ENCODE data around the gene BABAM2. TPM values are rescaled to one million over a fixed set of nuclear protein-coding genes. Genes with fewer than 3 reads are reported as not detected.

Gene BABAM2
- total and polyA plus RNA-seq, 2 experiments from 2014 or later, result 17.8 to 21.5 TPM

DNA sequence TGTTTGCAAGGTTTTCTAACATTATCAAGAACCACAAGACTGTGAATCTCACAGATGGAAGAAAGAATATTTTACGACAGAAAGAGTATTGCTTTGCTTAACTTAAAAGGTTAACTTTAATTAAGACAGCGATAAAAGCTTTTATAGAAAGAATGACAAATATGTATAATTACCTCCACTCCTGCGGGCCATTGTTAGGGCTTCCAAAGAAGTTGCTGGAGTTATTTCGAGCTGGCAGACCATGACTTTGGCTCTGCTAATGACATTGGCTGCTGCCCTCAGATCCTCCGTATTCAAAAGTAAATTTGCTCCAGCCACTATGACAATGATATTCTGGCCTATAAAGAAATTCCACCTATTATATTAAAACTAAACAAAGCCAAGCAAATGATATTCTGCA, 47.6 kb upstream of the BABAM2 start:
- Mint-ChIP-seq H3K27me3 (ENCODE audit: insufficient read depth, low read depth, poor library complexity) (peaks cover 2% of the 10 kb centered on the region), H3K36me3 (ENCODE audit: low read depth) (no peaks in the 10 kb centered on the region), H3K9me3 (no peaks in the 10 kb centered on the region), H3K4me3 (no peak overlapping the region), H3K4me1 (no peaks in the 10 kb centered on the region), H3K27ac (no peak overlapping the region)
- H3K4me2 ChIP-seq, result no peak overlapping the region
- DNase-seq (ENCODE audit: low spot score), result no peak
- TF ChIP-seq NANOG (IDR thresholded peaks at IDR 0.05; ENCODE audit: borderline replicate concordance) (no peak), STAT1 (IDR thresholded peaks at IDR 0.05; ENCODE audit: unreplicated experiment) (no peak), ZNF331 (CRISPR knock-in tag; IDR thresholded peaks at IDR 0.05; ENCODE audit: low read depth) (no peak), POLR2AphosphoS5 (IDR thresholded peaks at IDR 0.05; ENCODE audit: low read depth) (no peak), CREB1 (CRISPR knock-in tag; IDR thresholded peaks at IDR 0.05; ENCODE audit: low read depth) (no peak), JUNB (IDR thresholded peaks at IDR 0.05; ENCODE audit: unreplicated experiment) (no peak), EZH2phosphoT487 (IDR thresholded peaks at IDR 0.05; ENCODE audit: unreplicated experiment) (no peak)
- TF ChIP-seq, protein P1, sequence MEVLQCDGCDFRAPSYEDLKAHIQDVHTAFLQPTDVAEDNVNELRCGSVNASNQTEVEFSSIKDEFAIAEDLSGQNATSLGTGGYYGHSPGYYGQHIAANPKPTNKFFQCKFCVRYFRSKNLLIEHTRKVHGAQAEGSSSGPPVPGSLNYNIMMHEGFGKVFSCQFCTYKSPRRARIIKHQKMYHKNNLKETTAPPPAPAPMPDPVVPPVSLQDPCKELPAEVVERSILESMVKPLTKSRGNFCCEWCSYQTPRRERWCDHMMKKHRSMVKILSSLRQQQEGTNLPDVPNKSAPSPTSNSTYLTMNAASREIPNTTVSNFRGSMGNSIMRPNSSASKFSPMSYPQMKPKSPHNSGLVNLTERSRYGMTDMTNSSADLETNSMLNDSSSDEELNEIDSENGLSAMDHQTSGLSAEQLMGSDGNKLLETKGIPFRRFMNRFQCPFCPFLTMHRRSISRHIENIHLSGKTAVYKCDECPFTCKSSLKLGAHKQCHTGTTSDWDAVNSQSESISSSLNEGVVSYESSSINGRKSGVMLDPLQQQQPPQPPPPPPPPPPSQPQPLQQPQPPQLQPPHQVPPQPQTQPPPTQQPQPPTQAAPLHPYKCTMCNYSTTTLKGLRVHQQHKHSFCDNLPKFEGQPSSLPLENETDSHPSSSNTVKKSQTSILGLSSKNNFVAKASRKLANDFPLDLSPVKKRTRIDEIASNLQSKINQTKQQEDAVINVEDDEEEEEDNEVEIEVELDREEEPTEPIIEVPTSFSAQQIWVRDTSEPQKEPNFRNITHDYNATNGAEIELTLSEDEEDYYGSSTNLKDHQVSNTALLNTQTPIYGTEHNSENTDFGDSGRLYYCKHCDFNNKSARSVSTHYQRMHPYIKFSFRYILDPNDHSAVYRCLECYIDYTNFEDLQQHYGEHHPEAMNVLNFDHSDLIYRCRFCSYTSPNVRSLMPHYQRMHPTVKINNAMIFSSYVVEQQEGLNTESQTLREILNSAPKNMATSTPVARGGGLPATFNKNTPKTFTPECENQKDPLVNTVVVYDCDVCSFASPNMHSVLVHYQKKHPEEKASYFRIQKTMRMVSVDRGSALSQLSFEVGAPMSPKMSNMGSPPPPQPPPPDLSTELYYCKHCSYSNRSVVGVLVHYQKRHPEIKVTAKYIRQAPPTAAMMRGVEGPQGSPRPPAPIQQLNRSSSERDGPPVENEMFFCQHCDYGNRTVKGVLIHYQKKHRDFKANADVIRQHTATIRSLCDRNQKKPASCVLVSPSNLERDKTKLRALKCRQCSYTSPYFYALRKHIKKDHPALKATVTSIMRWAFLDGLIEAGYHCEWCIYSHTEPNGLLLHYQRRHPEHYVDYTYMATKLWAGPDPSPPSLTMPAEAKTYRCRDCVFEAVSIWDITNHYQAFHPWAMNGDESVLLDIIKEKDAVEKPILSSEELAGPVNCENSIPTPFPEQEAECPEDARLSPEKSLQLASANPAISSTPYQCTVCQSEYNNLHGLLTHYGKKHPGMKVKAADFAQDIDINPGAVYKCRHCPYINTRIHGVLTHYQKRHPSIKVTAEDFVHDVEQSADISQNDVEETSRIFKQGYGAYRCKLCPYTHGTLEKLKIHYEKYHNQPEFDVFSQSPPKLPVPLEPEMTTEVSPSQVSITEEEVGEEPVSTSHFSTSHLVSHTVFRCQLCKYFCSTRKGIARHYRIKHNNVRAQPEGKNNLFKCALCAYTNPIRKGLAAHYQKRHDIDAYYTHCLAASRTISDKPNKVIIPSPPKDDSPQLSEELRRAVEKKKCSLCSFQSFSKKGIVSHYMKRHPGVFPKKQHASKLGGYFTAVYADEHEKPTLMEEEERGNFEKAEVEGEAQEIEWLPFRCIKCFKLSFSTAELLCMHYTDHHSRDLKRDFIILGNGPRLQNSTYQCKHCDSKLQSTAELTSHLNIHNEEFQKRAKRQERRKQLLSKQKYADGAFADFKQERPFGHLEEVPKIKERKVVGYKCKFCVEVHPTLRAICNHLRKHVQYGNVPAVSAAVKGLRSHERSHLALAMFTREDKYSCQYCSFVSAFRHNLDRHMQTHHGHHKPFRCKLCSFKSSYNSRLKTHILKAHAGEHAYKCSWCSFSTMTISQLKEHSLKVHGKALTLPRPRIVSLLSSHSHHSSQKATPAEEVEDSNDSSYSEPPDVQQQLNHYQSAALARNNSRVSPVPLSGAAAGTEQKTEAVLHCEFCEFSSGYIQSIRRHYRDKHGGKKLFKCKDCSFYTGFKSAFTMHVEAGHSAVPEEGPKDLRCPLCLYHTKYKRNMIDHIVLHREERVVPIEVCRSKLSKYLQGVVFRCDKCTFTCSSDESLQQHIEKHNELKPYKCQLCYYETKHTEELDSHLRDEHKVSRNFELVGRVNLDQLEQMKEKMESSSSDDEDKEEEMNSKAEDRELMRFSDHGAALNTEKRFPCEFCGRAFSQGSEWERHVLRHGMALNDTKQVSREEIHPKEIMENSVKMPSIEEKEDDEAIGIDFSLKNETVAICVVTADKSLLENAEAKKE (CRISPR knock-in tag; IDR thresholded peaks at IDR 0.05), result no peak
- TF ChIP-seq, protein P2, sequence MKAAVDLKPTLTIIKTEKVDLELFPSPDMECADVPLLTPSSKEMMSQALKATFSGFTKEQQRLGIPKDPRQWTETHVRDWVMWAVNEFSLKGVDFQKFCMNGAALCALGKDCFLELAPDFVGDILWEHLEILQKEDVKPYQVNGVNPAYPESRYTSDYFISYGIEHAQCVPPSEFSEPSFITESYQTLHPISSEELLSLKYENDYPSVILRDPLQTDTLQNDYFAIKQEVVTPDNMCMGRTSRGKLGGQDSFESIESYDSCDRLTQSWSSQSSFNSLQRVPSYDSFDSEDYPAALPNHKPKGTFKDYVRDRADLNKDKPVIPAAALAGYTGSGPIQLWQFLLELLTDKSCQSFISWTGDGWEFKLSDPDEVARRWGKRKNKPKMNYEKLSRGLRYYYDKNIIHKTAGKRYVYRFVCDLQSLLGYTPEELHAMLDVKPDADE (IDR thresholded peaks at IDR 0.05), result no peak
- TF ChIP-seq, protein P3, sequence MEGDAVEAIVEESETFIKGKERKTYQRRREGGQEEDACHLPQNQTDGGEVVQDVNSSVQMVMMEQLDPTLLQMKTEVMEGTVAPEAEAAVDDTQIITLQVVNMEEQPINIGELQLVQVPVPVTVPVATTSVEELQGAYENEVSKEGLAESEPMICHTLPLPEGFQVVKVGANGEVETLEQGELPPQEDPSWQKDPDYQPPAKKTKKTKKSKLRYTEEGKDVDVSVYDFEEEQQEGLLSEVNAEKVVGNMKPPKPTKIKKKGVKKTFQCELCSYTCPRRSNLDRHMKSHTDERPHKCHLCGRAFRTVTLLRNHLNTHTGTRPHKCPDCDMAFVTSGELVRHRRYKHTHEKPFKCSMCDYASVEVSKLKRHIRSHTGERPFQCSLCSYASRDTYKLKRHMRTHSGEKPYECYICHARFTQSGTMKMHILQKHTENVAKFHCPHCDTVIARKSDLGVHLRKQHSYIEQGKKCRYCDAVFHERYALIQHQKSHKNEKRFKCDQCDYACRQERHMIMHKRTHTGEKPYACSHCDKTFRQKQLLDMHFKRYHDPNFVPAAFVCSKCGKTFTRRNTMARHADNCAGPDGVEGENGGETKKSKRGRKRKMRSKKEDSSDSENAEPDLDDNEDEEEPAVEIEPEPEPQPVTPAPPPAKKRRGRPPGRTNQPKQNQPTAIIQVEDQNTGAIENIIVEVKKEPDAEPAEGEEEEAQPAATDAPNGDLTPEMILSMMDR (conservative IDR thresholded peaks at IDR 0.05; ENCODE audit: low read depth in 2 of 2), result no peak
- TF ChIP-seq, protein P4, sequence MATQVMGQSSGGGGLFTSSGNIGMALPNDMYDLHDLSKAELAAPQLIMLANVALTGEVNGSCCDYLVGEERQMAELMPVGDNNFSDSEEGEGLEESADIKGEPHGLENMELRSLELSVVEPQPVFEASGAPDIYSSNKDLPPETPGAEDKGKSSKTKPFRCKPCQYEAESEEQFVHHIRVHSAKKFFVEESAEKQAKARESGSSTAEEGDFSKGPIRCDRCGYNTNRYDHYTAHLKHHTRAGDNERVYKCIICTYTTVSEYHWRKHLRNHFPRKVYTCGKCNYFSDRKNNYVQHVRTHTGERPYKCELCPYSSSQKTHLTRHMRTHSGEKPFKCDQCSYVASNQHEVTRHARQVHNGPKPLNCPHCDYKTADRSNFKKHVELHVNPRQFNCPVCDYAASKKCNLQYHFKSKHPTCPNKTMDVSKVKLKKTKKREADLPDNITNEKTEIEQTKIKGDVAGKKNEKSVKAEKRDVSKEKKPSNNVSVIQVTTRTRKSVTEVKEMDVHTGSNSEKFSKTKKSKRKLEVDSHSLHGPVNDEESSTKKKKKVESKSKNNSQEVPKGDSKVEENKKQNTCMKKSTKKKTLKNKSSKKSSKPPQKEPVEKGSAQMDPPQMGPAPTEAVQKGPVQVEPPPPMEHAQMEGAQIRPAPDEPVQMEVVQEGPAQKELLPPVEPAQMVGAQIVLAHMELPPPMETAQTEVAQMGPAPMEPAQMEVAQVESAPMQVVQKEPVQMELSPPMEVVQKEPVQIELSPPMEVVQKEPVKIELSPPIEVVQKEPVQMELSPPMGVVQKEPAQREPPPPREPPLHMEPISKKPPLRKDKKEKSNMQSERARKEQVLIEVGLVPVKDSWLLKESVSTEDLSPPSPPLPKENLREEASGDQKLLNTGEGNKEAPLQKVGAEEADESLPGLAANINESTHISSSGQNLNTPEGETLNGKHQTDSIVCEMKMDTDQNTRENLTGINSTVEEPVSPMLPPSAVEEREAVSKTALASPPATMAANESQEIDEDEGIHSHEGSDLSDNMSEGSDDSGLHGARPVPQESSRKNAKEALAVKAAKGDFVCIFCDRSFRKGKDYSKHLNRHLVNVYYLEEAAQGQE (IDR thresholded peaks at IDR 0.05; ENCODE audit: unreplicated experiment), result no peak
- no peak for ATAC-seq
- no peaks in the 10 kb centered on the region for H3K79me2 ChIP-seq (replicated peaks; ENCODE audit: insufficient read depth)
- H3K4me1 ChIP-seq (ENCODE audit: insufficient read depth), result no peaks in the 10 kb centered on the region
- H3K4me3 ChIP-seq, result no peak overlapping the region
- H3K9me2 ChIP-seq (ENCODE audit: insufficient read depth), result no peaks in the 10 kb centered on the region
- H4K20me1 ChIP-seq (replicated peaks; ENCODE audit: insufficient read depth), result no peaks in the 10 kb centered on the region
- H3F3A ChIP-seq (replicated peaks; ENCODE audit: low read depth), result no peaks in the 10 kb centered on the region
- no peak overlapping the region for H3K27ac ChIP-seq (ENCODE audit: low read depth)
- H2AFZ ChIP-seq, result no peak overlapping the region
- no peaks in the 10 kb centered on the region for H3K36me3 ChIP-seq (ENCODE audit: insufficient read depth)
- no peaks in the 10 kb centered on the region for H3K27me3 ChIP-seq (ENCODE audit: insufficient read depth)
